SK-N-SH treated with all-trans-retinoic acid at 6 μM for 48 hours (cell line): Measurements from ENCODE around the gene SMYD3.

Experiments used
- ATAC-seq: fragments of 200-7000 bp; cut with Tn5 transposase; 3 replicates; pipeline ENCODE4 v1.9.1; 2020; ENCODE audit warnings: mild to moderate bottlenecking, moderate library complexity
- ARNTL ChIP-seq: fragments of 450-650 bp; formaldehyde crosslinking; IDR thresholded peaks from 2 replicates; pipeline ENCODE4 v1.5.0; 2020; ENCODE audit warnings: low read depth, mild to moderate bottlenecking, moderate library complexity, borderline replicate concordance
- BACH2 ChIP-seq: fragments of 250-450 bp; sonication (Bioruptor Pico); IDR thresholded peaks from 2 replicates; pipeline ENCODE4 v1.9.0; 2021; ENCODE audit warnings: mild to moderate bottlenecking, borderline replicate concordance
- CSDC2 ChIP-seq: fragments of 250-450 bp; sonication (Bioruptor Pico); IDR thresholded peaks from 2 replicates; pipeline ENCODE4 v1.5.0; 2020; ENCODE audit warnings: mild to moderate bottlenecking, moderate library complexity
- ESRRG ChIP-seq: fragments of 250-450 bp; sonication (Bioruptor Pico); IDR thresholded peaks from 2 replicates; pipeline ENCODE4 v1.6.1; 2021; ENCODE audit warnings: mild to moderate bottlenecking
- ISL1 ChIP-seq: fragments of 250-450 bp; sonication (Bioruptor Pico); IDR thresholded peaks from 2 replicates; pipeline ENCODE4 v2.1.2; 2022; ENCODE audit warnings: mild to moderate bottlenecking, moderate library complexity
- OSR1 ChIP-seq: fragments of 250-450 bp; sonication (Bioruptor Pico); IDR thresholded peaks from 2 replicates; pipeline ENCODE4 v1.8.0; 2022; ENCODE audit warnings: moderate library complexity, mild to moderate bottlenecking, inconsistent platforms
- PPARA ChIP-seq: fragments of 250-450 bp; sonication (Bioruptor Pico); IDR thresholded peaks from 2 replicates; pipeline ENCODE4 v1.5.0; 2020; ENCODE audit warnings: mild to moderate bottlenecking, borderline replicate concordance
- RARB ChIP-seq: fragments of 250-450 bp; sonication (Bioruptor Pico); IDR thresholded peaks from 2 replicates; pipeline ENCODE4 v1.8.0; 2021; ENCODE audit warnings: mild to moderate bottlenecking, moderate library complexity
- SNAI2 ChIP-seq: fragments of 250-450 bp; sonication (Bioruptor Pico); IDR thresholded peaks from 2 replicates; pipeline ENCODE4 v1.5.0; 2020; ENCODE audit warnings: mild to moderate bottlenecking, moderate library complexity
- TCF4 ChIP-seq: fragments of 250-450 bp; sonication (Bioruptor Pico); IDR thresholded peaks from 2 replicates; pipeline ENCODE4 v1.8.0; 2021; ENCODE audit warnings: mild to moderate bottlenecking, moderate library complexity, borderline replicate concordance
- TOX ChIP-seq: fragments of 250-450 bp; sonication (Bioruptor Pico); IDR thresholded peaks from 2 replicates; pipeline ENCODE4 v1.8.0; 2021; ENCODE audit warnings: mild to moderate bottlenecking, moderate library complexity, borderline replicate concordance
- ZC3H10 ChIP-seq: fragments of 250-450 bp; sonication (Bioruptor Pico); IDR thresholded peaks from 2 replicates; pipeline ENCODE4 v1.5.1; 2021; ENCODE audit warnings: mild to moderate bottlenecking, moderate library complexity
- ZFP3 ChIP-seq: fragments of 250-450 bp; sonication (Bioruptor Pico); IDR thresholded peaks from 2 replicates; pipeline ENCODE4 v1.5.0; 2020; ENCODE audit warnings: mild to moderate bottlenecking, moderate library complexity
- ZFP30 ChIP-seq: fragments of 450-650 bp; formaldehyde crosslinking; IDR thresholded peaks from 2 replicates; pipeline ENCODE4 v1.5.0; 2022; ENCODE audit warnings: mild to moderate bottlenecking, moderate library complexity
- ZNF565 ChIP-seq: fragments of 450-650 bp; formaldehyde crosslinking; conservative IDR thresholded peaks from 2 replicates; pipeline ENCODE4 v1.5.0; 2020; ENCODE audit warnings: low read depth, mild to moderate bottlenecking, moderate library complexity
- ZNF70 ChIP-seq: fragments of 450-650 bp; formaldehyde crosslinking; IDR thresholded peaks from 2 replicates; pipeline ENCODE4 v1.5.0; 2020; ENCODE audit warnings: mild to moderate bottlenecking, moderate library complexity
- ZNF8 ChIP-seq: fragments of 450-650 bp; formaldehyde crosslinking; IDR thresholded peaks from 2 replicates; pipeline ENCODE4 v1.5.0; 2020; ENCODE audit warnings: mild to moderate bottlenecking, moderate library complexity
- TF ChIP-seq, protein P1 (sequence below): fragments of 250-450 bp; sonication (Bioruptor Pico); IDR thresholded peaks from 2 replicates; pipeline ENCODE4 v1.5.1; 2020; ENCODE audit warnings: low read depth, mild to moderate bottlenecking, moderate library complexity
- TF ChIP-seq, protein P2 (sequence below): fragments of 250-450 bp; sonication (Bioruptor Pico); IDR thresholded peaks from 2 replicates; pipeline ENCODE4 v1.8.0; 2021; ENCODE audit warnings: low read depth, mild to moderate bottlenecking, moderate library complexity, borderline replicate concordance
- TF ChIP-seq, protein P3 (sequence below): fragments of 250-450 bp; sonication (Bioruptor Pico); IDR thresholded peaks from 2 replicates; pipeline ENCODE4 v1.5.1; 2021; ENCODE audit warnings: mild to moderate bottlenecking, moderate library complexity
- TF ChIP-seq, protein P4 (sequence below): fragments of 250-450 bp; sonication (Bioruptor Pico); IDR thresholded peaks from 2 replicates; pipeline ENCODE4 v1.5.0; 2020; ENCODE audit warnings: mild to moderate bottlenecking, moderate library complexity
- TF ChIP-seq, protein P5 (sequence below): fragments of 250-450 bp; sonication (Bioruptor Pico); IDR thresholded peaks from 2 replicates; pipeline ENCODE4 v1.8.0; 2020; ENCODE audit warnings: mild to moderate bottlenecking, moderate library complexity, borderline replicate concordance

SMYD3 gene

DNA sequence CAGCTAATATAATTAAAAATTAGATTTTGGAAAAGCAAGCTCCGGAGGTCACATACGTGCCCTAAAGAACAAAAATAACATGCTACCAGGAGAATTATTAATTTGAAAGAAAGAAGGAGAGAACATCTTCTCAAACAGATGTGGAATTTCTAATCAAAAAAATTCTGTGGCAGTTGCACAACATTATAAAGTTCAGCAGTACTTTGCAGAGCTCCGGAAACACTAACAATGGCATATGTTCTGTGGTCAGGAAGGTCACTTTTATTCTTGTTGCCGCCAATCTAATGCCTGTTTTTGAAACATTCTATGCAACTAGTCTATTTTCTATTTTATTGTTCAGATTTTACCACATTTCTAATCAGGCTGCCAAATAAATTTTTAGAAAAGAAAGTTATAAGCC, 186.8 kb downstream of the SMYD3 start:
- ATAC-seq, result no peak
- TF ChIP-seq SNAI2 (no peak), TCF4 (CRISPR knock-in tag) (no peak), ZFP30 (CRISPR knock-in tag) (no peak), PPARA (CRISPR knock-in tag) (no peak), ESRRG (CRISPR knock-in tag) (no peak), ZNF70 (CRISPR knock-in tag) (no peak), CSDC2 (no peak), ZNF565 (no peak), TOX (CRISPR knock-in tag) (no peak), ZFP3 (CRISPR knock-in tag) (no peak), ZNF8 (CRISPR knock-in tag) (no peak), OSR1 (CRISPR knock-in tag) (no peak), ARNTL (CRISPR knock-in tag) (no peak), ISL1 (CRISPR knock-in tag) (no peak), ZC3H10 (CRISPR knock-in tag) (no peak)
- TF ChIP-seq, protein P1, sequence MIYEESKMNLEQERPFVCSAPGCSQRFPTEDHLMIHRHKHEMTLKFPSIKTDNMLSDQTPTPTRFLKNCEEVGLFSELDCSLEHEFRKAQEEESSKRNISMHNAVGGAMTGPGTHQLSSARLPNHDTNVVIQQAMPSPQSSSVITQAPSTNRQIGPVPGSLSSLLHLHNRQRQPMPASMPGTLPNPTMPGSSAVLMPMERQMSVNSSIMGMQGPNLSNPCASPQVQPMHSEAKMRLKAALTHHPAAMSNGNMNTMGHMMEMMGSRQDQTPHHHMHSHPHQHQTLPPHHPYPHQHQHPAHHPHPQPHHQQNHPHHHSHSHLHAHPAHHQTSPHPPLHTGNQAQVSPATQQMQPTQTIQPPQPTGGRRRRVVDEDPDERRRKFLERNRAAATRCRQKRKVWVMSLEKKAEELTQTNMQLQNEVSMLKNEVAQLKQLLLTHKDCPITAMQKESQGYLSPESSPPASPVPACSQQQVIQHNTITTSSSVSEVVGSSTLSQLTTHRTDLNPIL (CRISPR knock-in tag), result no peak
- TF ChIP-seq, protein P2, sequence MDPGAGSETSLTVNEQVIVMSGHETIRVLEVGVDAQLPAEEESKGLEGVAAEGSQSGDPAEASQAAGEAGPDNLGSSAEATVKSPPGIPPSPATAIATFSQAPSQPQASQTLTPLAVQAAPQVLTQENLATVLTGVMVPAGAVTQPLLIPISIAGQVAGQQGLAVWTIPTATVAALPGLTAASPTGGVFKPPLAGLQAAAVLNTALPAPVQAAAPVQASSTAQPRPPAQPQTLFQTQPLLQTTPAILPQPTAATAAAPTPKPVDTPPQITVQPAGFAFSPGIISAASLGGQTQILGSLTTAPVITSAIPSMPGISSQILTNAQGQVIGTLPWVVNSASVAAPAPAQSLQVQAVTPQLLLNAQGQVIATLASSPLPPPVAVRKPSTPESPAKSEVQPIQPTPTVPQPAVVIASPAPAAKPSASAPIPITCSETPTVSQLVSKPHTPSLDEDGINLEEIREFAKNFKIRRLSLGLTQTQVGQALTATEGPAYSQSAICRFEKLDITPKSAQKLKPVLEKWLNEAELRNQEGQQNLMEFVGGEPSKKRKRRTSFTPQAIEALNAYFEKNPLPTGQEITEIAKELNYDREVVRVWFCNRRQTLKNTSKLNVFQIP (CRISPR knock-in tag), result no peak
- TF ChIP-seq, protein P3, sequence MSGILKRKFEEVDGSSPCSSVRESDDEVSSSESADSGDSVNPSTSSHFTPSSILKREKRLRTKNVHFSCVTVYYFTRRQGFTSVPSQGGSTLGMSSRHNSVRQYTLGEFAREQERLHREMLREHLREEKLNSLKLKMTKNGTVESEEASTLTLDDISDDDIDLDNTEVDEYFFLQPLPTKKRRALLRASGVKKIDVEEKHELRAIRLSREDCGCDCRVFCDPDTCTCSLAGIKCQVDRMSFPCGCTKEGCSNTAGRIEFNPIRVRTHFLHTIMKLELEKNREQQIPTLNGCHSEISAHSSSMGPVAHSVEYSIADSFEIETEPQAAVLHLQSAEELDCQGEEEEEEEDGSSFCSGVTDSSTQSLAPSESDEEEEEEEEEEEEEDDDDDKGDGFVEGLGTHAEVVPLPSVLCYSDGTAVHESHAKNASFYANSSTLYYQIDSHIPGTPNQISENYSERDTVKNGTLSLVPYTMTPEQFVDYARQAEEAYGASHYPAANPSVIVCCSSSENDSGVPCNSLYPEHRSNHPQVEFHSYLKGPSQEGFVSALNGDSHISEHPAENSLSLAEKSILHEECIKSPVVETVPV (CRISPR knock-in tag), result no peak
- TF ChIP-seq, protein P4, sequence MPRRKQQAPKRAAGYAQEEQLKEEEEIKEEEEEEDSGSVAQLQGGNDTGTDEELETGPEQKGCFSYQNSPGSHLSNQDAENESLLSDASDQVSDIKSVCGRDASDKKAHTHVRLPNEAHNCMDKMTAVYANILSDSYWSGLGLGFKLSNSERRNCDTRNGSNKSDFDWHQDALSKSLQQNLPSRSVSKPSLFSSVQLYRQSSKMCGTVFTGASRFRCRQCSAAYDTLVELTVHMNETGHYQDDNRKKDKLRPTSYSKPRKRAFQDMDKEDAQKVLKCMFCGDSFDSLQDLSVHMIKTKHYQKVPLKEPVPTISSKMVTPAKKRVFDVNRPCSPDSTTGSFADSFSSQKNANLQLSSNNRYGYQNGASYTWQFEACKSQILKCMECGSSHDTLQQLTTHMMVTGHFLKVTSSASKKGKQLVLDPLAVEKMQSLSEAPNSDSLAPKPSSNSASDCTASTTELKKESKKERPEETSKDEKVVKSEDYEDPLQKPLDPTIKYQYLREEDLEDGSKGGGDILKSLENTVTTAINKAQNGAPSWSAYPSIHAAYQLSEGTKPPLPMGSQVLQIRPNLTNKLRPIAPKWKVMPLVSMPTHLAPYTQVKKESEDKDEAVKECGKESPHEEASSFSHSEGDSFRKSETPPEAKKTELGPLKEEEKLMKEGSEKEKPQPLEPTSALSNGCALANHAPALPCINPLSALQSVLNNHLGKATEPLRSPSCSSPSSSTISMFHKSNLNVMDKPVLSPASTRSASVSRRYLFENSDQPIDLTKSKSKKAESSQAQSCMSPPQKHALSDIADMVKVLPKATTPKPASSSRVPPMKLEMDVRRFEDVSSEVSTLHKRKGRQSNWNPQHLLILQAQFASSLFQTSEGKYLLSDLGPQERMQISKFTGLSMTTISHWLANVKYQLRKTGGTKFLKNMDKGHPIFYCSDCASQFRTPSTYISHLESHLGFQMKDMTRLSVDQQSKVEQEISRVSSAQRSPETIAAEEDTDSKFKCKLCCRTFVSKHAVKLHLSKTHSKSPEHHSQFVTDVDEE (CRISPR knock-in tag), result no peak
- TF ChIP-seq, protein P5, sequence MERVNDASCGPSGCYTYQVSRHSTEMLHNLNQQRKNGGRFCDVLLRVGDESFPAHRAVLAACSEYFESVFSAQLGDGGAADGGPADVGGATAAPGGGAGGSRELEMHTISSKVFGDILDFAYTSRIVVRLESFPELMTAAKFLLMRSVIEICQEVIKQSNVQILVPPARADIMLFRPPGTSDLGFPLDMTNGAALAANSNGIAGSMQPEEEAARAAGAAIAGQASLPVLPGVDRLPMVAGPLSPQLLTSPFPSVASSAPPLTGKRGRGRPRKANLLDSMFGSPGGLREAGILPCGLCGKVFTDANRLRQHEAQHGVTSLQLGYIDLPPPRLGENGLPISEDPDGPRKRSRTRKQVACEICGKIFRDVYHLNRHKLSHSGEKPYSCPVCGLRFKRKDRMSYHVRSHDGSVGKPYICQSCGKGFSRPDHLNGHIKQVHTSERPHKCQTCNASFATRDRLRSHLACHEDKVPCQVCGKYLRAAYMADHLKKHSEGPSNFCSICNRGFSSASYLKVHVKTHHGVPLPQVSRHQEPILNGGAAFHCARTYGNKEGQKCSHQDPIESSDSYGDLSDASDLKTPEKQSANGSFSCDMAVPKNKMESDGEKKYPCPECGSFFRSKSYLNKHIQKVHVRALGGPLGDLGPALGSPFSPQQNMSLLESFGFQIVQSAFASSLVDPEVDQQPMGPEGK (CRISPR knock-in tag), result no peak
- TF ChIP-seq, all 23 proteins: peak for 0

DNA sequence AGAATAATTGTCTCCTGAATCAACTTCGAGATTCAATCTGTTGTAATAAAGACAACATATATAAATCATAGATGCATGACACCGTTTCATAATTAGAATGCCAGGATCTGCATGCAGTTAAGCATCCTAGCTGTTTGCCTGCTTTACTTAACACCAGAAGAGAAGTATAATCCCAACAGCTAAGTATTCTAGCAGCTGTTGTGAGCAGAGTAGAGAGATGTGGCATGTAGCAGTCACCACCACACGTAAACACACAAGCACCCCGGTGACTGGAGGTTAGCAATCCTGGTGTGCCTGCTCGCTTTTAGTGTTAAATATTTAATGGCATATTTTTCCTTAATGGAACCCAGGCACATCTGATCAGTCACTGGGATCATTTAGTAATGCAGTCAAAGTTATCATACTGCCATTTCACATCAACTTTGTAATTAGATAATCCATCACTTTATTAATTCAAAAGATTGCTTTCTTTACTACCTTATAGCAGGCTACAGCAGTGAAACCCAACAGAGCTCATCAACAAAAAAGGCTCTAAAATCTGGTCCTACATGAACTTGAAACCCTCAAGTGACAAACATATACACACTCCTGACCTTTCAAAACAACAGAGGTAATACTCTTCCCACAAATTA, 187.9 kb downstream of the SMYD3 start:
- ATAC-seq, result no peak

More for the DNA sequence above, 187.9 kb downstream of the SMYD3 start:
- TF ChIP-seq BACH2 (CRISPR knock-in tag) (no peak), ZNF70 (CRISPR knock-in tag) (no peak), ESRRG (CRISPR knock-in tag) (no peak), OSR1 (CRISPR knock-in tag) (no peak), ZFP30 (CRISPR knock-in tag) (no peak), SNAI2 (no peak), PPARA (CRISPR knock-in tag) (no peak), TOX (CRISPR knock-in tag) (no peak), ZC3H10 (CRISPR knock-in tag) (no peak), ZFP3 (CRISPR knock-in tag) (no peak), RARB (CRISPR knock-in tag) (no peak), CSDC2 (no peak), ZNF565 (no peak)
- TF ChIP-seq, protein P4 (CRISPR knock-in tag), result no peak
- TF ChIP-seq, protein P2 (CRISPR knock-in tag), result no peak
